Measurements from ENCODE around the gene SIL1. TPM values are rescaled to one million over a fixed set of nuclear protein-coding genes. Genes with fewer than 3 reads are reported as not detected.
"Not testable (repeated sequence)": the region's sequence is repeated elsewhere in the genome, so short reads cannot be mapped to it uniquely, and the experiment has no call there.

Gene SIL1
- total RNA-seq, 1 donor from 2014 or later, result 29.9 TPM

DNA sequence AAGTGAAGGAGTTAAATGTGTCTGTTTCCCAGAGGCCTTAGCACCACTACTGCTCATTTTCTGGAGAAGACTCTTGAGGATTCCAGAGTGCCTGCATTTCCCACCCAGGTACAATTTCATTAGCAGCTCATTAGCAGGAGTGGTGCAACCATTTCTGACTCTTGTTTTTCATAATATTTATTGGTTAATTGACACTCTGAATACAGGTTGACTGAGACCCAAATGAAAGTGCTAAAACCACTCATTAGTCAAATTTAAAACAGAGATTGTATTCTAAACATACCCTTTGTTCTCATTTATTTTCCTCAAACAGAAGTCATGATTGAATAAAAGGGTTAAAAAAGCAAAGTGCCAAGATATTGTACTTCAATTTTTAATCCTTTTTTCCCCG, 134.5 kb downstream of the SIL1 start:
- Histone ChIP-seq H3K4me3 (ENCODE audit: low read depth, low read length) (no peak overlapping the region), H3K27me3 (ENCODE audit: control insufficient read depth, insufficient read depth, low read length) (no peaks in the 10 kb centered on the region), H3K36me3 (ENCODE audit: control insufficient read depth, insufficient read depth, low read length) (no peaks in the 10 kb centered on the region)
- TF ChIP-seq, protein P1, sequence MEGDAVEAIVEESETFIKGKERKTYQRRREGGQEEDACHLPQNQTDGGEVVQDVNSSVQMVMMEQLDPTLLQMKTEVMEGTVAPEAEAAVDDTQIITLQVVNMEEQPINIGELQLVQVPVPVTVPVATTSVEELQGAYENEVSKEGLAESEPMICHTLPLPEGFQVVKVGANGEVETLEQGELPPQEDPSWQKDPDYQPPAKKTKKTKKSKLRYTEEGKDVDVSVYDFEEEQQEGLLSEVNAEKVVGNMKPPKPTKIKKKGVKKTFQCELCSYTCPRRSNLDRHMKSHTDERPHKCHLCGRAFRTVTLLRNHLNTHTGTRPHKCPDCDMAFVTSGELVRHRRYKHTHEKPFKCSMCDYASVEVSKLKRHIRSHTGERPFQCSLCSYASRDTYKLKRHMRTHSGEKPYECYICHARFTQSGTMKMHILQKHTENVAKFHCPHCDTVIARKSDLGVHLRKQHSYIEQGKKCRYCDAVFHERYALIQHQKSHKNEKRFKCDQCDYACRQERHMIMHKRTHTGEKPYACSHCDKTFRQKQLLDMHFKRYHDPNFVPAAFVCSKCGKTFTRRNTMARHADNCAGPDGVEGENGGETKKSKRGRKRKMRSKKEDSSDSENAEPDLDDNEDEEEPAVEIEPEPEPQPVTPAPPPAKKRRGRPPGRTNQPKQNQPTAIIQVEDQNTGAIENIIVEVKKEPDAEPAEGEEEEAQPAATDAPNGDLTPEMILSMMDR (IDR thresholded peaks at IDR 0.05; ENCODE audit: insufficient read depth, low read length, poor library complexity, severe bottlenecking), result no peak
- DNase-seq (ENCODE audit: low read depth), result no peak

DNA sequence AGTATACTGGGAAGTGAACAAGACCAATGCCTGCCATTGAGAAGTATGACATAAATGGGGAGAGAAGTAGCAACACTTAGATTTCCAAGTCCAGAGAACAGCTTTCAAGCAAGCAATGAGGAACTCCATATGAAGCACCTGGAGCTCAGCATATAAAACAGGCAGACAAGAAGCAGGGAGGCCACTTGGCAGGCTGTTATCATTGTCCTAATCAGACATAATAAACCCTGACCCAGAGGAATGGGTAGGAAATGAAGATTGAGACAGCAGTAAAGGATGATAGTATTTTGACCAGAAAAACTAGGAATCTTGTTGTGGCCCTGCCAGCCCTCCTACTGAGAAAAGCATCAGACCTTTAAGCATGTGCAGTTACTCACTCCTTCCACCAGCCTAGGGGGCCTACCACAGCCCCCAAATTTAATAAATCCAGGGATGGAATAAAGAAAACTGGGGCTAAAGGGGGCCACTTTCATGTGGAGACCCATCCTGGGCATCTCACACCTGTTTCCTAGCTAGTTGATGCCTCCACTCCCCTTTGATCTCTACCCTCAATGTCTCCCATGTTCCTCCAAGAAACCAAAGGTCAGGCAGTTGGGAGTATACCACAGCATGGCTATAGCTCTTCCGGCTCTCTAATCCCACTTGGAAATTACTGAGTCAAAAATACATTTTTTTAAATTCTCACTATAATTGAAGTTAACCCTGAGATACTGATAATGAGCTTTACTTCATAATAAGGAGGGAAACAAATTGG, 135.1 kb downstream of the SIL1 start:
- Histone ChIP-seq H3K27me3 (ENCODE audit: control insufficient read depth, insufficient read depth, low read length) (no peaks in the 10 kb centered on the region), H3K4me3 (ENCODE audit: low read depth, low read length) (no peak overlapping the region), H3K36me3 (ENCODE audit: control insufficient read depth, insufficient read depth, low read length) (no peaks in the 10 kb centered on the region)
- TF ChIP-seq, protein P1 (IDR thresholded peaks at IDR 0.05; ENCODE audit: insufficient read depth, low read length, poor library complexity, severe bottlenecking), result no peak
- DNase-seq (ENCODE audit: low read depth), result no peak

- Histone ChIP-seq H3K4me3 (ENCODE audit: low read depth, low read length) (no peak overlapping the region), H3K27me3 (ENCODE audit: control insufficient read depth, insufficient read depth, low read length) (no peaks in the 10 kb centered on the region), H3K36me3 (ENCODE audit: control insufficient read depth, insufficient read depth, low read length) (no peaks in the 10 kb centered on the region)
- TF ChIP-seq, protein P1 (IDR thresholded peaks at IDR 0.05; ENCODE audit: insufficient read depth, low read length, poor library complexity, severe bottlenecking), result no peak
- no peak for DNase-seq (ENCODE audit: low read depth)
Observed at GRCh38 chr5:139061856-139062255, 136.3 kb downstream of the SIL1 start.

DNA sequence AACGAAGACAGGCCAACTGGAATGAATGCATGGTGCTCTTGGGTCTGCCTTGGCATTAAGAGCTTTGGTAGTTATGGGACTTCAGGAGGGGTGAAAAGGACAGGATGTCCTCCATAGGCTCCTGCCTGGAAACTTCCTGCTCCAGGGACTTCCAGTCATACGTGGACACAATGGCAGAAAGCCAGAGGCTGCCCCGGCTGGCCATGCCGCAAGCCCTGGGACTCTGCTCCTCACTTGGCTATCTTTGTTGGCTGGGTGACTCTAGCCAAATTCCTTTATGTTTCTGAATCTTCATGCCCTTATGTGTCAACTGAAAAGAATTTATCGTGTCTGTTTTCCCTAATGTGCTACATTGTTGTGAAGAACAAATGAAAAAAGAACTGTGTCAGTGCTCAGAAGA, 136.9 kb downstream of the SIL1 start:
- TF ChIP-seq, protein P1 (IDR thresholded peaks at IDR 0.05; ENCODE audit: insufficient read depth, low read length, poor library complexity, severe bottlenecking), result no peak
- no peaks in the 10 kb centered on the region for H3K27me3 ChIP-seq (ENCODE audit: control insufficient read depth, insufficient read depth, low read length)
- DNase-seq (ENCODE audit: low read depth), result no peak
- no peaks in the 10 kb centered on the region for H3K36me3 ChIP-seq (ENCODE audit: control insufficient read depth, insufficient read depth, low read length)
- no peak overlapping the region for H3K4me3 ChIP-seq (ENCODE audit: low read depth, low read length)

GRCh38 chr5:139058121-139058520, 140.0 kb downstream of the SIL1 start:
- Histone ChIP-seq H3K4me3 (ENCODE audit: low read depth, low read length) (no peak overlapping the region), H3K36me3 (ENCODE audit: control insufficient read depth, insufficient read depth, low read length) (no peaks in the 10 kb centered on the region), H3K27me3 (ENCODE audit: control insufficient read depth, insufficient read depth, low read length) (no peaks in the 10 kb centered on the region)
- DNase-seq (ENCODE audit: low read depth), result no peak
- TF ChIP-seq, protein P1 (IDR thresholded peaks at IDR 0.05; ENCODE audit: insufficient read depth, low read length, poor library complexity, severe bottlenecking), result no peak

- not testable (repeated sequence) for H3K36me3 ChIP-seq (ENCODE audit: control insufficient read depth, insufficient read depth, low read length); H3K27me3 ChIP-seq (ENCODE audit: control insufficient read depth, insufficient read depth, low read length); H3K4me3 ChIP-seq (ENCODE audit: low read depth, low read length); DNase-seq (ENCODE audit: low read depth)
Observed at GRCh38 chr5:139057045-139057939, 140.9 kb downstream of the SIL1 start.
